ENCODE measurements around the gene EFTUD2. TPM values are rescaled to one million over a fixed set of nuclear protein-coding genes. Genes with fewer than 3 reads are reported as not detected.

The EFTUD2 gene
- polyA plus RNA-seq, 3 donors: 82.9 to 144 (median 104) TPM

DNA sequence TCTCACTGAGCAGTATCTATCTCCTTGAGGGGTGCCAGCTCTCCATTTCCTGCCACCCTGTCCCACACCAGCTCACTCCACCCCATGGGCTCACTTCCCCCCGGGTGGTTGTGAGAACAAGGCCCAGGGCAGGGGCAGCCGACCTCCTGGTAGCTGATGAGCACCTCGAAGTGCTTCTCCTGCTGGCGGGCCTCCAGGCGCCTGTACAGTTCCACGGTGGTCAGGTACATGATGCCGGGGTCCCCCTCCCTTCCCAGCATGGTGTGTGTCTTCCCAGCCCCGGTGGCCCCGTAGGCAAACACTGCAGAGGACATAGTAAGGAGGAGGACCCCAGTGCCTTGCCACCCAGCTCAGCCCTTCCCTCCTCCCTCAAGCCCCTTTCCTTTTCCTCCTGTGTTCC is 35.9 kb upstream of the EFTUD2 start:
- Histone ChIP-seq H3K4me1 (ENCODE audit: control insufficient read depth in 1 of 2, insufficient read depth in 2 of 2, low read length in 2 of 2) (no peaks in the 10 kb centered on the region), H3K4me3 (replicated peaks in 1 of 3; ENCODE audit: low read depth in 2 of 3, low read length in 3 of 3) (no peak overlapping the region)
- DNase-seq: no peak

DNA sequence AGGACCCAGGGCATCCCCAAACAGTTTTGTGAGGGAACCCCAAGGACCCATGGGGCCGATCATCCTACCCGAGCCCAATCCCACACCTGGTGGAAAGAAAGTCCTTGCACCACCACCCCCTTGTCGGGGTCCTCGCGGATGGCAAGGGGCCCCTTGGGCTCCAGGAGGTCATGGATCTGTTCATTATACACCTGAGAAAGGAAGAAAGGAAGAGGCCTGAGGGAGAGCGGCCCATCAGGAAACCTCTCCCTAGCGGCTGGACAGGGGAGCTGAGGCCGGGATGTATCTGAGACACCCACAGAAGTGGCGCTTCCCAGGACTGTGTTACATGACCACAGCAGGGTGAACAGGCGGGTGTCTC is 35.5 kb upstream of the EFTUD2 start:
- Histone ChIP-seq H3K79me2 (ENCODE audit: insufficient read depth, low read length) (peaks cover 45% of the 10 kb centered on the region), H3K9ac (ENCODE audit: insufficient read depth, low read length, poor library complexity, severe bottlenecking) (no peak overlapping the region), H3K27me3 (ENCODE audit: control insufficient read depth in 2 of 2, insufficient read depth in 2 of 2, low read length in 2 of 2) (no peaks in the 10 kb centered on the region), H3K4me2 (replicated peaks; ENCODE audit: extremely low read depth, low read length, poor library complexity, severe bottlenecking) (no peak overlapping the region), H2AFZ (ENCODE audit: insufficient read depth, low read depth, low read length, poor library complexity, severe bottlenecking) (no peak overlapping the region), H3K36me3 (replicated peaks in 1 of 2; ENCODE audit: control insufficient read depth in 1 of 2, insufficient read depth in 2 of 2, low read length in 2 of 2) (peaks cover 64 to 73% of the 10 kb centered on the region in 2 donors), H3K4me1 (ENCODE audit: control insufficient read depth in 1 of 2, insufficient read depth in 2 of 2, low read length in 2 of 2) (no peaks in the 10 kb centered on the region), H3K27ac (ENCODE audit: low read depth in 1 of 2, low read length in 2 of 2) (no peak overlapping the region), H3K4me3 (replicated peaks in 1 of 3; ENCODE audit: low read depth in 2 of 3, low read length in 3 of 3) (no peak overlapping the region), H3K9me3 (replicated peaks in 1 of 2; ENCODE audit: control insufficient read depth in 1 of 2, insufficient read depth in 1 of 2, low read length in 2 of 2) (no peaks in the 10 kb centered on the region), H4K20me1 (ENCODE audit: insufficient read depth, low read length) (no peaks in the 10 kb centered on the region)
- WGBS (ENCODE audit: insufficient coverage): 98% methylated on average over 5 of the region's 10 CpGs
- no peak for DNase-seq
- Mint-ChIP-seq H3K4me1 (no peaks in the 10 kb centered on the region), H3K27ac (peak overlapping the region in 3 of 7 donors; percentile 42 to 66 (median 54)), H3K36me3 (peaks cover 62 to 83% of the 10 kb centered on the region in 2 donors), H3K9me3 (peaks cover 0 to 5% (median 2%) of the 10 kb centered on the region in 7 donors), H3K27me3 (ENCODE audit: low read depth in 3 of 3) (no peaks in the 10 kb centered on the region), H3K4me3 (no peak overlapping the region)
- intact Hi-C loops (cut with micrococcal nuclease): no loop called here
- TF ChIP-seq, protein P1, sequence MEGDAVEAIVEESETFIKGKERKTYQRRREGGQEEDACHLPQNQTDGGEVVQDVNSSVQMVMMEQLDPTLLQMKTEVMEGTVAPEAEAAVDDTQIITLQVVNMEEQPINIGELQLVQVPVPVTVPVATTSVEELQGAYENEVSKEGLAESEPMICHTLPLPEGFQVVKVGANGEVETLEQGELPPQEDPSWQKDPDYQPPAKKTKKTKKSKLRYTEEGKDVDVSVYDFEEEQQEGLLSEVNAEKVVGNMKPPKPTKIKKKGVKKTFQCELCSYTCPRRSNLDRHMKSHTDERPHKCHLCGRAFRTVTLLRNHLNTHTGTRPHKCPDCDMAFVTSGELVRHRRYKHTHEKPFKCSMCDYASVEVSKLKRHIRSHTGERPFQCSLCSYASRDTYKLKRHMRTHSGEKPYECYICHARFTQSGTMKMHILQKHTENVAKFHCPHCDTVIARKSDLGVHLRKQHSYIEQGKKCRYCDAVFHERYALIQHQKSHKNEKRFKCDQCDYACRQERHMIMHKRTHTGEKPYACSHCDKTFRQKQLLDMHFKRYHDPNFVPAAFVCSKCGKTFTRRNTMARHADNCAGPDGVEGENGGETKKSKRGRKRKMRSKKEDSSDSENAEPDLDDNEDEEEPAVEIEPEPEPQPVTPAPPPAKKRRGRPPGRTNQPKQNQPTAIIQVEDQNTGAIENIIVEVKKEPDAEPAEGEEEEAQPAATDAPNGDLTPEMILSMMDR (IDR thresholded peaks at IDR 0.05): no peak

More for the DNA sequence above, 35.9 kb upstream of the EFTUD2 start:
- Mint-ChIP-seq H3K27me3 (ENCODE audit: low read depth in 3 of 3) (no peaks in the 10 kb centered on the region), H3K36me3 (peaks cover 58 to 81% of the 10 kb centered on the region in 2 donors), H3K4me3 (no peak overlapping the region), H3K9me3 (peaks cover 0 to 5% (median 2%) of the 10 kb centered on the region in 7 donors), H3K4me1 (no peaks in the 10 kb centered on the region), H3K27ac (no peak overlapping the region)
- H2AFZ ChIP-seq (ENCODE audit: insufficient read depth, low read depth, low read length, poor library complexity, severe bottlenecking): no peak overlapping the region
- no peaks in the 10 kb centered on the region for H3K27me3 ChIP-seq (ENCODE audit: control insufficient read depth in 2 of 2, insufficient read depth in 2 of 2, low read length in 2 of 2)
- H3K36me3 ChIP-seq (replicated peaks in 1 of 2; ENCODE audit: control insufficient read depth in 1 of 2, insufficient read depth in 2 of 2, low read length in 2 of 2): peaks cover 61 to 70% of the 10 kb centered on the region in 2 donors
- WGBS (ENCODE audit: insufficient coverage): 100% methylated on average over 4 of the region's 9 CpGs
- H3K9ac ChIP-seq (ENCODE audit: insufficient read depth, low read length, poor library complexity, severe bottlenecking): no peak overlapping the region
- H3K4me2 ChIP-seq (replicated peaks; ENCODE audit: extremely low read depth, low read length, poor library complexity, severe bottlenecking): no peak overlapping the region
- intact Hi-C loops (cut with micrococcal nuclease): no loop called here
- no peaks in the 10 kb centered on the region for H4K20me1 ChIP-seq (ENCODE audit: insufficient read depth, low read length)
- H3K27ac ChIP-seq (ENCODE audit: low read depth in 1 of 2, low read length in 2 of 2): peak overlapping the region in 1 of 2 donors; percentile 26
- TF ChIP-seq, protein P1 (IDR thresholded peaks at IDR 0.05): no peak
- peaks cover 49% of the 10 kb centered on the region for H3K79me2 ChIP-seq (ENCODE audit: insufficient read depth, low read length)
- H3K9me3 ChIP-seq (replicated peaks in 1 of 2; ENCODE audit: control insufficient read depth in 1 of 2, insufficient read depth in 1 of 2, low read length in 2 of 2): no peaks in the 10 kb centered on the region

Measured in CD14-positive monocyte (primary cell).